ENCODE data around the gene ALPL. TPM values are rescaled to one million over a fixed set of nuclear protein-coding genes. Genes with fewer than 3 reads are reported as not detected.
"Not testable (repeated sequence)": the region's sequence is repeated elsewhere in the genome, so short reads cannot be mapped to it uniquely, and the experiment has no call there.

The ALPL gene
- total and polyA plus RNA-seq, 10 of the 15 experiments (the other 5 are each of a cell fraction or from before 2014, with no cell fraction given), result 0.07 to 0.59 (median 0.31) TPM; not detected in 2

DNA sequence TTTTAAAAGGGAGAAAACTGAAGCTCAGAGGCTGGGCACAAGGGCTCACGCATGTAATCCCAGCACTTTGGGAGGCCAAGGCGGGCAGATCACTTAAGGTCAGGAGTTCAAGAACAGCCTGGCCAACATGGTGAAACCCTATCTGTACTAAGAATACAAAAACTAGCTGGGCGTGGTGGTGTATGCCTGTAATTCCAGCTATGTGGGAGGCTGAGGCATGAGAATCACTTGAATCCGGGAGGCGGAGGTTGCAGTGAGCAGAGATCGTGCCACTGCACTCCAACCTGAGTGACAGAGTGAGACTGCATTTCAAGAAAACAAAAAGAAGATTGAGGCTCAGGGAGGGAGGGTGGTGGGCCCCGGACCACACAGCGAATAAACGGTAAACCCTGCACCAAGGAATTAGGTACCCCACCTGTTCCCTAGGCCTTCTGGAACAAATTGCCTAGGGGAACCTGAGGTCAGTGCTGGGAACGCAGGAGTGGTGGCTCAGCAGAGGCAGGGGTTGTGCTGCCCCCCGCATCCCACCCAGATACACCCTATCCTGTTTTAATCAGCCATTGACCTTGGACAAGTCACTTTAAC lies 10.4 kb downstream of the ALPL start:
- H3K27ac ChIP-seq (ENCODE audit: control insufficient read depth, insufficient read depth); BruUV-seq (replicated peaks); ATAC-seq; H4K20me1 ChIP-seq (ENCODE audit: control insufficient read depth, insufficient read depth); H3K9ac ChIP-seq (ENCODE audit: control insufficient read depth, insufficient read depth, low read length); H2AFZ ChIP-seq (ENCODE audit: control insufficient read depth, low read depth, low read length); H3K79me2 ChIP-seq (ENCODE audit: control insufficient read depth, insufficient read depth, low read length); H3K27me3 ChIP-seq (replicated peaks in 1 of 2; ENCODE audit: control insufficient read depth in 2 of 2, insufficient read depth in 2 of 2, low read length in 1 of 2); H3K4me3 ChIP-seq; H3K4me2 ChIP-seq (ENCODE audit: control insufficient read depth, insufficient read depth); H3K36me3 ChIP-seq (ENCODE audit: control insufficient read depth in 2 of 2, insufficient read depth in 2 of 2, low read length in 1 of 2); H3K9me3 ChIP-seq (replicated peaks; ENCODE audit: control insufficient read depth, insufficient read depth, low read length); FAIRE-seq; DNase-seq (ENCODE audit: low read depth, low spot score); in situ Hi-C loops (cut with MboI): not testable (repeated sequence)
- intact Hi-C loops (cut with micrococcal nuclease; ENCODE audit: unreplicated experiment), result loop anchor here (10.0 kb wide), 1 partner anchor 135 kb away; no protein-coding TSS in a partner anchor
- H3K4me1 ChIP-seq (ENCODE audit: control insufficient read depth, insufficient read depth, low read length), result peaks cover 14% of the 10 kb centered on the region
- ChIA-PET SMC1A (ENCODE audit: uncharacterized antibody, unreplicated experiment) (interaction anchor here (0.6 to 18.6 kb wide), 3 partner anchors 10 to 367 kb away, joined by 3 to 326 read pairs (median 3); no protein-coding TSS in a partner anchor), RAD21 (ENCODE audit: unreplicated experiment) (interaction anchor here (1.5 to 2.2 kb wide), 2 partner anchors 13 to 16 kb away, joined by 5 to 7 read pairs; no protein-coding TSS in a partner anchor), POLR2A (interaction anchor here (0.7 kb wide), 1 partner anchor 24 kb away, joined by 5 read pairs; no protein-coding TSS in a partner anchor), CTCF (interaction anchor here (1.6 to 14.7 kb wide), 2 partner anchors 10 to 76 kb away, joined by 5 to 327 read pairs; no protein-coding TSS in a partner anchor)
- WGBS (ENCODE audit: insufficient coverage, insufficient replicate concordance, low lambda C conversion rate, missing lambda C conversion rate), result 63% methylated on average over 11 of the region's 11 CpGs

DNA sequence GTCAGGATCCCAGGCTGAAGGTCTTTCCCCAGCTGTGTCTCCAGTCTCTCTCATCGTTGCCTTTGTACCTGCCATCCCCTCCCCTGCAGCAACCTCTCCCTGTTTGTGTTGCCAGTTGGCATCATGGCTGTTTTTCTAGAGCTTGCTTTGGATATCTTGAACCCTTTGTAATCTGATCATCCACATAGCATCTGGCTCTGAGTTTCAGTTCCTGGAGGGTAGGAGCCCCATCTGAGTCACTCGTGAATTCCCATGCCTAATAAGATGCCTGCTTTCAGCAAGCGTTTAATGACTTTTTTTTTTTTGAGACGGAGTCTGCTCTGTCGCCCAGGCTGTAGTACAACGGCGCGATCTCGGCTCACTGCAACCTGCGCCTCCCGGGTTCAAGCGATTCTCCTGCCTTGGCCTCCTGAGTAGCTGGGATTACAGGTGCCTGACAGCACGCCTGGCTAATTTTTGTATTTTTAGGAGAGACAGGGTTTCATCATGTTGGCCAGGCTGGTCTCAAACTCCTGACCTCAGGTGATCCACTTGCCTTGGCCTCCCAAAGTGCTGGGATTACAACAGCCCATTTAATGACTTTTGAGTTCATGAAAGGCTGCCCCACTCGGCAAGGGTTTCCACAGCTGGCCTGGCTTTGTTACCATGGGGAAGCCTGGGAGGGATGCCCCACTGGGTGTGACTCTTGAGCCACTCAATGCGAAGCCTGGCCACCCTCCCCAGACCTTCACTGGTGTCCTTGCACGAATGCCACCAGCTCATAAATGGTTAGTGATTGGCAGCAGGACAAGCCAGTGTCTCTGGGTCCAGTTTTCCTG lies 11.9 kb downstream of the ALPL start:
- ChIA-PET SMC1A (ENCODE audit: uncharacterized antibody, unreplicated experiment) (interaction anchor here (18.6 to 18.9 kb wide), 2 partner anchors 8 to 9 kb away, joined by 326 read pairs; partner anchors contain the start of gene ALPL), CTCF (interaction anchor here (0.6 to 19.0 kb wide), 5 partner anchors 9 to 814 kb away, joined by 3 to 327 read pairs (median 4); partner anchors contain the start of gene ALPL), POLR2A (interaction anchor here (0.5 to 1.4 kb wide), 2 partner anchors 10 to 16 kb away, joined by 3 to 4 read pairs; no protein-coding TSS in a partner anchor), RAD21 (ENCODE audit: unreplicated experiment) (interaction anchor here (2.2 kb wide), 1 partner anchor 12 kb away, joined by 7 read pairs; no protein-coding TSS in a partner anchor)
- H3K27me3 ChIP-seq (replicated peaks in 1 of 2; ENCODE audit: control insufficient read depth in 2 of 2, insufficient read depth in 2 of 2, low read length in 1 of 2), result no peaks in the 10 kb centered on the region; a peak in 1 of 4 replicates
- intact Hi-C loops (cut with micrococcal nuclease; ENCODE audit: unreplicated experiment), result no loop called here
- TF ChIP-seq SPI1 (IDR thresholded peaks at IDR 0.05; ENCODE audit: borderline replicate concordance, insufficient read depth, low read depth, low read length), result peak; percentile 64; the same call in 1 of the 2 replicates
- peak; percentile 24; the same call in 1 of the 2 replicates for TF ChIP-seq EED (IDR thresholded peaks at IDR 0.05; ENCODE audit: low read depth)
- TF ChIP-seq IKZF2 (IDR thresholded peaks at IDR 0.05), result peak in 1 of 2 experiments; percentile 36; a peak in 3 of 4 replicates
- TF ChIP-seq CREB1 (IDR thresholded peaks at IDR 0.05; ENCODE audit: low read depth), result no peak
- TF ChIP-seq, protein P1, sequence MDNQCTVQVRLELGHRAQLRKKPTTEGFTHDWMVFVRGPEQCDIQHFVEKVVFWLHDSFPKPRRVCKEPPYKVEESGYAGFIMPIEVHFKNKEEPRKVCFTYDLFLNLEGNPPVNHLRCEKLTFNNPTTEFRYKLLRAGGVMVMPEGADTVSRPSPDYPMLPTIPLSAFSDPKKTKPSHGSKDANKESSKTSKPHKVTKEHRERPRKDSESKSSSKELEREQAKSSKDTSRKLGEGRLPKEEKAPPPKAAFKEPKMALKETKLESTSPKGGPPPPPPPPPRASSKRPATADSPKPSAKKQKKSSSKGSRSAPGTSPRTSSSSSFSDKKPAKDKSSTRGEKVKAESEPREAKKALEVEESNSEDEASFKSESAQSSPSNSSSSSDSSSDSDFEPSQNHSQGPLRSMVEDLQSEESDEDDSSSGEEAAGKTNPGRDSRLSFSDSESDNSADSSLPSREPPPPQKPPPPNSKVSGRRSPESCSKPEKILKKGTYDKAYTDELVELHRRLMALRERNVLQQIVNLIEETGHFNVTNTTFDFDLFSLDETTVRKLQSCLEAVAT (IDR thresholded peaks at IDR 0.05), result 0 out of 2 replicates have a peak, but pooled peaks have one; percentile 53
- TF ChIP-seq, protein P2, sequence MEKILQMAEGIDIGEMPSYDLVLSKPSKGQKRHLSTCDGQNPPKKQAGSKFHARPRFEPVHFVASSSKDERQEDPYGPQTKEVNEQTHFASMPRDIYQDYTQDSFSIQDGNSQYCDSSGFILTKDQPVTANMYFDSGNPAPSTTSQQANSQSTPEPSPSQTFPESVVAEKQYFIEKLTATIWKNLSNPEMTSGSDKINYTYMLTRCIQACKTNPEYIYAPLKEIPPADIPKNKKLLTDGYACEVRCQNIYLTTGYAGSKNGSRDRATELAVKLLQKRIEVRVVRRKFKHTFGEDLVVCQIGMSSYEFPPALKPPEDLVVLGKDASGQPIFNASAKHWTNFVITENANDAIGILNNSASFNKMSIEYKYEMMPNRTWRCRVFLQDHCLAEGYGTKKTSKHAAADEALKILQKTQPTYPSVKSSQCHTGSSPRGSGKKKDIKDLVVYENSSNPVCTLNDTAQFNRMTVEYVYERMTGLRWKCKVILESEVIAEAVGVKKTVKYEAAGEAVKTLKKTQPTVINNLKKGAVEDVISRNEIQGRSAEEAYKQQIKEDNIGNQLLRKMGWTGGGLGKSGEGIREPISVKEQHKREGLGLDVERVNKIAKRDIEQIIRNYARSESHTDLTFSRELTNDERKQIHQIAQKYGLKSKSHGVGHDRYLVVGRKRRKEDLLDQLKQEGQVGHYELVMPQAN (conservative IDR thresholded peaks at IDR 0.05), result no peak
- H3K4me1 ChIP-seq (ENCODE audit: control insufficient read depth, insufficient read depth, low read length), result peaks cover 15% of the 10 kb centered on the region
- peak; percentile 18 for ATAC-seq
- no peaks in the 10 kb centered on the region for H3K36me3 ChIP-seq (ENCODE audit: control insufficient read depth in 2 of 2, insufficient read depth in 2 of 2, low read length in 1 of 2)
- H3K4me2 ChIP-seq (ENCODE audit: control insufficient read depth, insufficient read depth), result no peak overlapping the region
- H3K9ac ChIP-seq (ENCODE audit: control insufficient read depth, insufficient read depth, low read length), result no peak overlapping the region
- no peak overlapping the region for H2AFZ ChIP-seq (ENCODE audit: control insufficient read depth, low read depth, low read length)
- no peaks in the 10 kb centered on the region for H4K20me1 ChIP-seq (ENCODE audit: control insufficient read depth, insufficient read depth)
- H3K79me2 ChIP-seq (ENCODE audit: control insufficient read depth, insufficient read depth, low read length), result no peaks in the 10 kb centered on the region
- H3K9me3 ChIP-seq (replicated peaks; ENCODE audit: control insufficient read depth, insufficient read depth, low read length), result no peaks in the 10 kb centered on the region
- no peak overlapping the region for H3K27ac ChIP-seq (ENCODE audit: control insufficient read depth, insufficient read depth)
- no TSS peak for BruUV-seq (replicated peaks)
- H3K4me3 ChIP-seq, result no peak overlapping the region
- no peak for DNase-seq (ENCODE audit: low read depth, low spot score)
- in situ Hi-C loops (cut with MboI), result no loop called here
- 23% methylated on average over 16 of the region's 16 CpGs for WGBS (ENCODE audit: insufficient coverage, insufficient replicate concordance, low lambda C conversion rate, missing lambda C conversion rate)
- FAIRE-seq, result no peak

Measured in GM12878 (cell line).